Mesendoderm (in vitro differentiated cells): Measurements from ENCODE around the gene CLSTN2.
A peak's percentile ranks its signal among the peaks of the same experiment; 100 is the strongest.

Experiments
- DNase-seq: peaks from one replicate; pipeline ENCODE4 v3.0.0; 2013
- H2AK5ac ChIP-seq: 2 replicates; pipeline ENCODE4 v1.6.1; 2013; ENCODE audit warnings: low read length, inconsistent platforms
- H2BK120ac ChIP-seq: 2 replicates; pipeline ENCODE4 v1.6.1; 2013; ENCODE audit warnings: low read depth, mild to moderate bottlenecking, low read length, moderate library complexity, mixed read lengths
- H2BK15ac ChIP-seq: replicated peaks from 2 replicates; pipeline ENCODE4 v1.6.1; 2013; ENCODE audit warnings: low read depth, mild to moderate bottlenecking, moderate library complexity
- H2BK5ac ChIP-seq: 2 replicates; pipeline ENCODE4 v1.6.1; 2013; ENCODE audit warnings: low read length, inconsistent platforms
- H3K18ac ChIP-seq: 2 replicates; pipeline ENCODE4 v1.6.1; 2013; ENCODE audit warnings: mild to moderate bottlenecking, low read length, mixed read lengths
- H3K23ac ChIP-seq: one replicate; pipeline ENCODE4 v1.6.1; 2013; ENCODE audit warnings: low read length
- H3K27ac ChIP-seq: 2 replicates; pipeline ENCODE4 v1.5.1; 2013; ENCODE audit warnings: low read depth, mild to moderate bottlenecking, inconsistent platforms, low read length, moderate library complexity
- H3K27me3 ChIP-seq: 2 replicates; pipeline ENCODE4 v1.6.1; 2013; ENCODE audit warnings: low read length, control low read depth, mild to moderate bottlenecking, inconsistent platforms; ENCODE audit not compliant: insufficient read depth, poor library complexity
- H3K36me3 ChIP-seq: 2 replicates; pipeline ENCODE4 v1.6.1; 2013; ENCODE audit warnings: low read length, inconsistent platforms; ENCODE audit not compliant: control insufficient read depth, insufficient read depth
- H3K4ac ChIP-seq: one replicate; pipeline ENCODE4 v1.6.1; 2013; ENCODE audit warnings: low read depth, mild to moderate bottlenecking, low read length, moderate library complexity
- H3K4me1 ChIP-seq: 2 replicates; pipeline ENCODE4 v1.6.1; 2013; ENCODE audit warnings: low read depth, low read length, inconsistent platforms; ENCODE audit not compliant: control insufficient read depth
- H3K4me2 ChIP-seq: 2 replicates; pipeline ENCODE4 v1.6.1; 2013; ENCODE audit warnings: low read length
- H3K4me3 ChIP-seq: 2 replicates; pipeline ENCODE4 v1.5.1; 2013; ENCODE audit warnings: mild to moderate bottlenecking, low read length
- H3K56ac ChIP-seq: one replicate; pipeline ENCODE4 v1.6.1; 2013; ENCODE audit warnings: low read length
- H3K79me1 ChIP-seq: 2 replicates; pipeline ENCODE4 v1.6.1; 2013; ENCODE audit warnings: low read length, inconsistent platforms
- H3K79me2 ChIP-seq: 2 replicates; pipeline ENCODE4 v1.6.1; 2013; ENCODE audit warnings: mild to moderate bottlenecking, low read length; ENCODE audit not compliant: control insufficient read depth, insufficient read depth
- H3K9ac ChIP-seq: 2 replicates; pipeline ENCODE4 v1.6.1; 2013; ENCODE audit warnings: low read length, inconsistent platforms
- H4K5ac ChIP-seq: one replicate; pipeline ENCODE4 v1.6.1; 2013; ENCODE audit warnings: low read length
- H4K8ac ChIP-seq: one replicate; pipeline ENCODE4 v1.6.1; 2013; ENCODE audit warnings: low read depth, mild to moderate bottlenecking, control low read depth, low read length, moderate library complexity
- WGBS: extraction: QIAGEN DNeasy Blood & Tissue Kit; methylation state at CpG from one replicate; pipeline ENCODE4 v1.1.7; 2013; ENCODE audit warnings: low lambda C conversion rate, missing lambda C conversion rate; ENCODE audit not compliant: insufficient coverage; ENCODE audit errors: extremely low coverage; 5-methylcytosine and 5-hydroxymethylcytosine counted together

The CLSTN2 gene

DNA sequence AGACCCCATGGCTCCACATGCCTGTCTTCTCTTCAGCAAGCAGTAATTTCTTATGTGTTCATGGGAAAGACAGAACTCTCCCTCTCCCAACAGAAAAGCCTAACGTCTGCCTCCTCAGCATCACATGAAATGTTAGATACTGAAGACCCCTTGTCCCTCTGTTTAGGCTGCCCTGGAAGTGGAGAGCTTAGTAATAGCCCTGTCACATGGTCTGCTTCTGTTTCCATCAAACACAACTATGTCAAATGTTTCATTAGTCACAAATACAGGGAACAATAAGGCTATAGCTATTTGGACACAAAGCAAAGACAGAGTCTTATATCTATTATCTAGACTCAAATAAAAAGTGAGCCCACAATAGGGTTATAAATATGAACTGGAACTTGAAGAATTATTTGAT, 552.6 kb downstream of the CLSTN2 start:
- Histone ChIP-seq H3K79me1 (no peaks in the 10 kb centered on the region), H3K23ac (no peak overlapping the region), H3K36me3 (no peaks in the 10 kb centered on the region), H3K4ac (no peak overlapping the region), H4K8ac (no peak overlapping the region), H3K9ac (no peak overlapping the region), H4K5ac (no peak overlapping the region), H2AK5ac (no peak overlapping the region), H2BK15ac (no peak overlapping the region), H2BK5ac (no peak overlapping the region), H3K27ac (no peak overlapping the region), H3K27me3 (no peaks in the 10 kb centered on the region), H2BK120ac (no peak overlapping the region), H3K79me2 (no peaks in the 10 kb centered on the region), H3K4me3 (no peak overlapping the region), H3K4me2 (no peak overlapping the region), H3K56ac (no peak overlapping the region), H3K18ac (no peak overlapping the region), H3K4me1 (no peaks in the 10 kb centered on the region)
- no peak for DNase-seq
- WGBS = no CpG with 5 or more reads among the region's 1 CpG

DNA sequence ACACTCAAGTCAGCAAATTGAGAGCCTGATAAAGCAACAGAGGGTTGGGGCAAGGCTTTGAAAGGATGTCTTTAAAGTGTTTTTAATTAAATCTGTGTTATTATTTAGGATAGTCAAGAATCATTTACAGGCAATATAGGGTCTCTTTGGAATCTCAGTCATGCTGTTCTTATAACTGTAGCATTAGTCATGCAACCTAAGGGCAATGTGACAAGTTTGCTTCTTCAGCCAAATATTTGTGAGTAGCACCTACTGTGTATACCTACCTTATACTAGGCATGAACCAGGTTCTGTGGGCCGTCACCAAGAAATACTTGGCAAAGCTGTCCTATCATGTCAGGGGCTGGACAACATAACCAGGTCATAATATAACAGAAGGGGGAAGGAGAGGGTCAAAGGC, 558.3 kb downstream of the CLSTN2 start:
- Histone ChIP-seq H3K9ac (no peak overlapping the region), H3K4ac (no peak overlapping the region), H2BK5ac (peak overlapping the region; percentile 7), H3K4me2 (no peak overlapping the region), H2BK15ac (no peak overlapping the region), H3K23ac (no peak overlapping the region), H3K27me3 (no peaks in the 10 kb centered on the region), H3K79me2 (no peaks in the 10 kb centered on the region), H3K4me3 (no peak overlapping the region), H3K56ac (no peak overlapping the region), H4K8ac (no peak overlapping the region), H3K18ac (no peak overlapping the region), H3K27ac (no peak overlapping the region), H2AK5ac (no peak overlapping the region), H2BK120ac (no peak overlapping the region), H3K79me1 (no peaks in the 10 kb centered on the region), H3K36me3 (no peaks in the 10 kb centered on the region), H4K5ac (no peak overlapping the region), H3K4me1 (no peaks in the 10 kb centered on the region)
- WGBS = no CpG with 5 or more reads among the region's 1 CpG
- no peak for DNase-seq

GRCh38 chr3:140494970-140495369, 560.0 kb downstream of the CLSTN2 start:
- Histone ChIP-seq H2BK120ac (no peak overlapping the region), H3K18ac (no peak overlapping the region), H3K27ac (no peak overlapping the region), H3K9ac (no peak overlapping the region), H2BK15ac (no peak overlapping the region), H4K5ac (no peak overlapping the region), H3K4me2 (no peak overlapping the region), H3K36me3 (no peaks in the 10 kb centered on the region), H4K8ac (no peak overlapping the region), H3K4me1 (no peaks in the 10 kb centered on the region), H3K4me3 (no peak overlapping the region), H3K27me3 (no peaks in the 10 kb centered on the region), H3K79me2 (no peaks in the 10 kb centered on the region), H2BK5ac (no peak overlapping the region), H3K56ac (no peak overlapping the region), H3K79me1 (no peaks in the 10 kb centered on the region), H2AK5ac (no peak overlapping the region), H3K4ac (no peak overlapping the region), H3K23ac (no peak overlapping the region)
- DNase-seq = no peak
- WGBS = no CpG with 5 or more reads among the region's 2 CpGs

GRCh38 chr3:140497331-140497730, 562.3 kb downstream of the CLSTN2 start:
- H2BK120ac ChIP-seq = no peak overlapping the region
- no peak overlapping the region for H3K4ac ChIP-seq

GRCh38 chr3:140499114-140499757, 564.3 kb downstream of the CLSTN2 start:
- no peak overlapping the region for H3K23ac ChIP-seq
- no peaks in the 10 kb centered on the region for H3K27me3 ChIP-seq
- H2BK15ac ChIP-seq = no peak overlapping the region
- DNase-seq = peak; percentile 68
- H3K4me3 ChIP-seq = no peak overlapping the region
- no CpG with 5 or more reads among the region's 1 CpG for WGBS
- peak overlapping the region; percentile 29 for H3K18ac ChIP-seq
- no peak overlapping the region for H2BK5ac ChIP-seq
- no peak overlapping the region for H3K9ac ChIP-seq
- H2BK120ac ChIP-seq = no peak overlapping the region
- H3K4me2 ChIP-seq = no peak overlapping the region
- no peak overlapping the region for H4K5ac ChIP-seq
- H3K56ac ChIP-seq = no peak overlapping the region
- no peaks in the 10 kb centered on the region for H3K79me2 ChIP-seq
- no peaks in the 10 kb centered on the region for H3K4me1 ChIP-seq
- no peaks in the 10 kb centered on the region for H3K36me3 ChIP-seq
- H3K27ac ChIP-seq = no peak overlapping the region
- H3K79me1 ChIP-seq = no peaks in the 10 kb centered on the region
- no peak overlapping the region for H3K4ac ChIP-seq
- H2AK5ac ChIP-seq = no peak overlapping the region
- H4K8ac ChIP-seq = no peak overlapping the region

More at GRCh38 chr3:140497331-140497730, 562.3 kb downstream of the CLSTN2 start:
- no peak for DNase-seq
- no peak overlapping the region for H3K18ac ChIP-seq
- H3K56ac ChIP-seq = no peak overlapping the region
- no peak overlapping the region for H2AK5ac ChIP-seq
- no peaks in the 10 kb centered on the region for H3K27me3 ChIP-seq
- no peak overlapping the region for H3K23ac ChIP-seq
- no peak overlapping the region for H3K4me2 ChIP-seq
- no peak overlapping the region for H2BK5ac ChIP-seq
- no peaks in the 10 kb centered on the region for H3K79me2 ChIP-seq
- H3K9ac ChIP-seq = no peak overlapping the region
- no peaks in the 10 kb centered on the region for H3K79me1 ChIP-seq
- no peak overlapping the region for H4K8ac ChIP-seq
- H3K4me1 ChIP-seq = no peaks in the 10 kb centered on the region
- no peak overlapping the region for H2BK15ac ChIP-seq
- WGBS = no CpG with 5 or more reads among the region's 11 CpGs
- H3K4me3 ChIP-seq = no peak overlapping the region
- H3K36me3 ChIP-seq = no peaks in the 10 kb centered on the region
- H4K5ac ChIP-seq = no peak overlapping the region
- H3K27ac ChIP-seq = no peak overlapping the region

DNA sequence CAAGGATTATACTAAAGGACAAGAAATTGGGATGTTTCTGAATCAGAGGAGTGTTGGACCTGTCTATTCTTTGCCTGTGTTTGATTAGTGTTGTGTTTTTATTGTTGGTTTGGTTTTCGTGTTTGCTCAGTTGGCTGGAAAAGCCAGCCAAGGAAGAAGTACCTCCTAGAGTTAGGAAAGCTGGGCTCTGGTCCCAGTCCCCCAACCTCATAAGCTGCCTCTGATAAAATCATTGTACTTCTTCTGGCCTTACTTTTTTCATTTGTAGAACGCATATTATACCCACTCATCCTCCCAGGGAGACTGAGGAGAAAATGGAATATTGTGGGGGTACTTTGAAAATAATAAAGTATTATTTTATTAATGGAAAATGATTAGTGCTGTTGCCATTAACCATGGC, 565.5 kb downstream of the CLSTN2 start:
- Histone ChIP-seq H3K23ac (no peak overlapping the region), H2BK15ac (no peak overlapping the region), H3K79me2 (no peaks in the 10 kb centered on the region), H3K4ac (no peak overlapping the region), H3K27ac (no peak overlapping the region), H2AK5ac (no peak overlapping the region), H3K56ac (no peak overlapping the region), H3K27me3 (no peaks in the 10 kb centered on the region), H2BK120ac (no peak overlapping the region), H2BK5ac (no peak overlapping the region), H3K9ac (no peak overlapping the region), H3K18ac (no peak overlapping the region), H4K5ac (no peak overlapping the region), H4K8ac (no peak overlapping the region), H3K79me1 (no peaks in the 10 kb centered on the region), H3K4me3 (no peak overlapping the region), H3K4me2 (no peak overlapping the region), H3K36me3 (no peaks in the 10 kb centered on the region), H3K4me1 (no peaks in the 10 kb centered on the region)
- DNase-seq = no peak
- no CpG with 5 or more reads among the region's 2 CpGs for WGBS
